Hepatocyte (in vitro differentiated cells): ENCODE results near the gene SGSM1.

Source experiments
- EZH2 ChIP-seq: fragments of 200-600 bp; sonication (generic); IDR thresholded peaks from 2 replicates; pipeline ENCODE4 v1.6.1; 2016; ENCODE audit warnings: antibody characterized with exemption, mild to moderate bottlenecking, borderline replicate concordance
- EZH2phosphoT487 ChIP-seq: fragments of 200-600 bp; sonication (generic); IDR thresholded peaks from one replicate; pipeline ENCODE4 v1.6.1; 2018; ENCODE audit warnings: antibody characterized with exemption, mild to moderate bottlenecking, low read depth, moderate library complexity; ENCODE audit not compliant: unreplicated experiment, severe bottlenecking
- TF ChIP-seq, protein P1 (sequence below): fragments of 200-600 bp; sonication (generic); IDR thresholded peaks from 2 replicates; pipeline ENCODE4 v1.5.1; 2016; ENCODE audit warnings: antibody characterized with exemption, mild to moderate bottlenecking; ENCODE audit not compliant: poor library complexity

DNA sequence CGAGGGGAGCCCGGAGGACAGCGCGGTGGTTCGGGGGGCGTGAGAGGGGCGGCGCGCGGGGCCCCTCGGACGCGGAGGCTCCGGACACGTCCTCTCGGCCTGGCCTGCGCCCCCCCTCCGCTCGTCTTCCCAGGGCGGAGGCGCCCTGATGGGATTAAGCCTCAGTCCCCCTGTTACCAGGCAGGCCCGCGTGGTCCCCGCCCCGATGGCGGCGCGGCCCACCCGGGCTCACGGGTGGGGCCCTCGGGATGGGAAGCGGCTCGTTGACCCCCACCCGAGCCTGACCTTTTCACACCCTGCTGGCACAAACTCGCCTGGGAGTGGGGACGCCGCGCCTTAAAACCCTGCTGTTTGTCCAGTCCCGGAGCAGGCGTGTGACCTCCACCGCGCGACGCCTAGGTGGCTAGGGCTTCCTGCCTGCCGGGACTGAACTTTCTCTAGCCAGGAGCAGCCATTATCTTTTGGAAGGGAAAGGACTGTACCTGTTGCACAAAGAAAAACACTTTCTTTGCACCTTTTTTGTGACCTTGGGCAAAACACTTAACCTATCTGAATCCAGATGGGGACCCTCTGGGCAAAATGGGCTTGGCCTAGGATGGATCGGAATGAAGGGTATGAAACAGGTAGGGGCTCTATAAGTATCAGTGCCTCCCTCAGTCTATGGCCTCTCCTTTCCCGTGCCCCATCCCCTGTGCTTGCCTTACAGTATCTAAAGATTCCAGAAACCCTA, 147.5 kb downstream of the SGSM1 start:
- TF ChIP-seq, protein P1, sequence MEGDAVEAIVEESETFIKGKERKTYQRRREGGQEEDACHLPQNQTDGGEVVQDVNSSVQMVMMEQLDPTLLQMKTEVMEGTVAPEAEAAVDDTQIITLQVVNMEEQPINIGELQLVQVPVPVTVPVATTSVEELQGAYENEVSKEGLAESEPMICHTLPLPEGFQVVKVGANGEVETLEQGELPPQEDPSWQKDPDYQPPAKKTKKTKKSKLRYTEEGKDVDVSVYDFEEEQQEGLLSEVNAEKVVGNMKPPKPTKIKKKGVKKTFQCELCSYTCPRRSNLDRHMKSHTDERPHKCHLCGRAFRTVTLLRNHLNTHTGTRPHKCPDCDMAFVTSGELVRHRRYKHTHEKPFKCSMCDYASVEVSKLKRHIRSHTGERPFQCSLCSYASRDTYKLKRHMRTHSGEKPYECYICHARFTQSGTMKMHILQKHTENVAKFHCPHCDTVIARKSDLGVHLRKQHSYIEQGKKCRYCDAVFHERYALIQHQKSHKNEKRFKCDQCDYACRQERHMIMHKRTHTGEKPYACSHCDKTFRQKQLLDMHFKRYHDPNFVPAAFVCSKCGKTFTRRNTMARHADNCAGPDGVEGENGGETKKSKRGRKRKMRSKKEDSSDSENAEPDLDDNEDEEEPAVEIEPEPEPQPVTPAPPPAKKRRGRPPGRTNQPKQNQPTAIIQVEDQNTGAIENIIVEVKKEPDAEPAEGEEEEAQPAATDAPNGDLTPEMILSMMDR, result no peak
- no peak for TF ChIP-seq EZH2
- no peak for TF ChIP-seq EZH2phosphoT487
